Measurements from ENCODE around the gene TPI1.

- TF ChIP-seq POLR2AphosphoS5 (IDR thresholded peaks at IDR 0.05), result peak; percentile 79 to 90 (median 88)
- peak in 1 of 11 experiments; percentile 20 for TF ChIP-seq CTCF (IDR thresholded peaks at IDR 0.05 in 8 of 11, conservative IDR thresholded peaks at IDR 0.05 in 3 of 11)
- TF ChIP-seq POLR2A (IDR thresholded peaks at IDR 0.05), result peak in 1 of 3 donors; percentile 54
These were observed 37.2 kb downstream of the TPI1 start, which contains the start of gene LRRC23 for GRCh38 chr12:6904280-6905276.
